Omental fat pad (tissue), 4 donors: Measurements from ENCODE around the gene PRR23E. TPM values are rescaled to one million over a fixed set of nuclear protein-coding genes. Genes with fewer than 3 reads are reported as not detected.

Source experiments
- ATAC-seq: fragments of 150-250 bp; one replicate; pipeline ENCODE4 v1.9.1; 2016; ENCODE audit warnings: mild to moderate bottlenecking, moderate library complexity; ENCODE audit not compliant: low FRiP score
- DNase-seq: peaks from one replicate; pipeline ENCODE4 v3.0.0-alpha.2; 2019; ENCODE audit warnings: low spot score
- CTCF ChIP-seq, 3 donors: fragments of 450-650 bp; IDR thresholded peaks; one replicate each; pipeline ENCODE4 v1.5.1; 2016 to 2017; ENCODE audit warnings: antibody characterized with exemption in 3 of 3, mild to moderate bottlenecking in 3 of 3, moderate library complexity in 2 of 3
- total RNA-seq, 4 donors: library from RNA; depleted of rRNA; stranded (reverse); fragments of >200 nt; gene quantifications; one replicate each; pipeline ENCODE4 v1.1.0, GENCODE V29; 2016

Gene PRR23E
- total RNA-seq, 4 donors from 2014 or later: not detected

DNA sequence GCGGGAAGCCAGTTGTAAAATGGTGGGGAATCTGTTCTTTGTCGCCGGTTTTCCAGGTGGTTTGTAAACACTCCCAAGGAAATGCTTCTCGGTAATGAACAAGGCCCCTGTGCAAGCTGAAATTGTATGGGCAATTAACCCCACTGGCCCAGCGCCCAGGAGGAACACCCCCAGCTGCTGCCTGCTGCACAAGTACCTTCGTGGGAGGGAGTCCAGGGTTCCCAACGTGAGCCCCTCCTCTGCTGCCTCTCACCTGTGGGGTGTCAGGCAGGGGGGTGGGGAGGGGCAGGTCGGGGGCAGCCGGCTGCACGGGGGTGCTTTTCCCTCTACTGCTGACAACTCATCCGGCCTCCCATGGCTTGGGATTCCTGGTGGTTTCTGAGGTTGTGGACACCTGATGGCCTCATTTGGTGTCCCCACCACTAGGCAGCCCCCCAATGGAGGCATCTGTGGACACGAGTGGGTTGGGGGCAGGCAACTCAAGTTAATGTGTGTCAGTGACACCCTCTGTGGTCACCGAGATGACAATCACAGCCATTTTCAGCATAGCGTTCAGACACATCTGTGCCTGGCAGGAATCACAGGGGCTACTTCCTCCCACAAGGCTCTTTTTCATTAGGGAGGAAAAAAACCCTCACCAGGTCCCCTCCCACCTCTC is 35.6 kb upstream of the PRR23E start:
- DNase-seq: no peak
- no peak for ATAC-seq
- TF ChIP-seq CTCF (IDR thresholded peaks at IDR 0.05): no peak

GRCh38 chr3:127158614-127159229 is 34.2 kb upstream of the PRR23E start:
- ATAC-seq: no peak
- TF ChIP-seq CTCF (IDR thresholded peaks at IDR 0.05): no peak
- DNase-seq: no peak

DNA sequence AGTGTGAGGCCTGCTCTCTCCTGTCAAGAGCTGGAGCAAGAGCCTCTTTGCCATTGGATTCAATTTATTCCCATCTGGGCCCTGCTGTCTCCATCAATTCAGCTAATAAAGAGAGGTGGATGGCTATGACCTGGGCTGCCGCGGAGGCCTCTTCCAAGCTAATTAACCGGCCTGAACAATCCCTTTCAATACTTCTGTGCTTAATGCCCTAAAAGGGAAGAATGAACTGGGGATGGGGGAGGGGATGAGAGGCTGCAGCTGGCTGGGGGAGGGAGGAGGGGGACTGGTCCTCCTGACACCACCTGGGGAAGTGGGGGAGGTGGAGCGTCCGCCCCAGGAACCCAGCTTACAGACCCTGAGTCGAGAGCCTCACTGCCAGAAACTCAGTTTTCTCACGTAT is 33.4 kb upstream of the PRR23E start:
- ATAC-seq: no peak
- DNase-seq: no peak
- TF ChIP-seq CTCF (IDR thresholded peaks at IDR 0.05): no peak

GRCh38 chr3:127161236-127161635 is 31.7 kb upstream of the PRR23E start:
- no peak for ATAC-seq
- TF ChIP-seq CTCF (IDR thresholded peaks at IDR 0.05): no peak

GRCh38 chr3:127161973-127162579 is 30.9 kb upstream of the PRR23E start:
- DNase-seq: no peak
- TF ChIP-seq CTCF (IDR thresholded peaks at IDR 0.05): no peak
- ATAC-seq: no peak

More at GRCh38 chr3:127161236-127161635, 31.7 kb upstream of the PRR23E start:
- no peak for DNase-seq

DNA sequence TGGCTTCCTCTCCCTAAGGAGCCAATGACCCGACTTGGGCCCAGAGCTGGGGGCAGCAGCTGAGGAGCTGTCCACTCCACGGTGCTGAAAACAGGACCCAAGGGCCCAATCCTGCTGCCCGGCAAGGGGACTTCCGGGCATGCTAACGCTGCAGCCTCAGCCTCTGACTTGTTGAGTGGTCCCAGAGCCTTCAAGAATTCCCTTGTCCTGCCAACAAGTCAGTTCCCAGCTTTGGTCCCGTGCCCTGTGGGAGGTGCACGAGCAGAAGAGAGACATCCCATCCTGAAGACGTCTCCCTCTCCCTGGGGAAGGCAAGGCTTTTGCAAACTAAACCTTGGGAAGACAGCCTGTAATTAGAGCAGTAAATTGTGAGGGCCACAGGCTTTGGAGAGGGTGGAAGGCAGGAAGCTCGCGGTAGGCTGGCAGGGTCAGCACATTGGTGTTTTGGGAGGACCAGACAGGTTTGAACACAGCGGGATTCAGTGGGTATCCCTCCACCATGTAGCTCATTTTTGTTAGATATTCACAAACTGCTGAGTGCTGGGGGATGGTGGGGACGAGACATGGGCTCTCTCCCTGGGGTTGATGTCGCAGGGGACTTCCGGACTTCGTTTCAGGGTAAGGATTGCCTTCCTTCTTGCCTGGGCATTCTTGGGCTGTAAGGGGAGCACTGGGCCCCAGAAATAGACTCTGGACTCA is 29.8 kb upstream of the PRR23E start:
- ATAC-seq: no peak
- TF ChIP-seq CTCF (IDR thresholded peaks at IDR 0.05): no peak
- DNase-seq: peak; percentile 9
